H1 (cell line): ENCODE results near the gene DDX23. TPM values are rescaled to one million over a fixed set of nuclear protein-coding genes. Genes with fewer than 3 reads are reported as not detected.

Experiments
- CTCF ChIA-PET: fragments of 300-600 bp; sonication (Branson Sonifier 250); formaldehyde crosslinking; loops from one replicate; lab custom pipeline; 2021; ENCODE audit not compliant: partially characterized antibody; lab: Charles Lee
- POLR2A ChIA-PET: fragments of 300-600 bp; sonication (Branson Sonifier 250); formaldehyde crosslinking; loops from one replicate; lab custom pipeline; 2021; ENCODE audit warnings: inconsistent platforms; ENCODE audit not compliant: partially characterized antibody; lab: Charles Lee
- DNase-seq, 2 experiments: peaks; one replicate each; pipeline versions ENCODE4 v3.0.0 to v3.0.0-alpha.2; 2010 to 2022; ENCODE audit warnings: low spot score in 2 of 2, low read depth in 1 of 2, mixed read lengths in 1 of 2
- FAIRE-seq: peaks from 2 replicates; lab custom pipeline; 2011; peaks lifted over from hg19 to GRCh38; lab: Jason Lieb, UNC
- H2AFZ ChIP-seq: 2 replicates; pipeline ENCODE4 v1.8.1; 2012; ENCODE audit warnings: low read length, inconsistent platforms
- H2AK5ac ChIP-seq: 2 replicates; pipeline ENCODE4 v1.6.1; 2013; ENCODE audit warnings: low read depth, low read length
- H2BK120ac ChIP-seq: replicated peaks from 2 replicates; pipeline ENCODE3; 2013; ENCODE audit warnings: low read depth, low read length, inconsistent platforms
- H2BK12ac ChIP-seq: 2 replicates; pipeline ENCODE4 v1.6.1; 2013; ENCODE audit warnings: low read depth, low read length
- H2BK15ac ChIP-seq: 2 replicates; pipeline ENCODE4 v1.6.1; 2013; ENCODE audit warnings: low read length
- H2BK20ac ChIP-seq: 2 replicates; pipeline ENCODE4 v1.6.1; 2013; ENCODE audit warnings: low read length
- H2BK5ac ChIP-seq: 2 replicates; pipeline ENCODE4 v1.6.1; 2013; ENCODE audit warnings: low read depth, low read length
- H3K14ac ChIP-seq: 2 replicates; pipeline ENCODE4 v1.6.1; 2013; ENCODE audit warnings: inconsistent platforms; ENCODE audit not compliant: insufficient read length
- H3K18ac ChIP-seq: 2 replicates; pipeline ENCODE4 v1.6.1; 2013; ENCODE audit warnings: low read length; ENCODE audit errors: extremely low read depth
- H3K23ac ChIP-seq: 2 replicates; pipeline ENCODE4 v1.6.1; 2013; ENCODE audit warnings: inconsistent platforms; ENCODE audit not compliant: insufficient read length
- H3K23me2 ChIP-seq: 2 replicates; pipeline ENCODE4 v1.6.1; 2013; ENCODE audit warnings: low read depth, low read length
- H3K27ac ChIP-seq: 2 replicates; pipeline ENCODE4 v1.6.1; 2011; ENCODE audit warnings: low read depth, low read length, inconsistent platforms
- H3K27me3 ChIP-seq, 4 experiments: replicated peaks in 1 of 4; 1 replicate in 1 of 4; 2 replicates in 3 of 4; pipeline versions ENCODE4 v1.6.1 to v1.8.1; 2011 to 2013; ENCODE audit warnings: low read length in 3 of 4, mild to moderate bottlenecking in 3 of 4, inconsistent platforms in 2 of 4, mixed read lengths in 2 of 4, moderate library complexity in 1 of 4; ENCODE audit not compliant: control insufficient read depth in 3 of 4, insufficient read depth in 3 of 4; ENCODE audit errors: extremely low read depth in 1 of 4
- H3K36me3 ChIP-seq, 4 experiments: 2 replicates each; pipeline versions ENCODE4 v1.6.1 to v1.8.1; 2011 to 2013; ENCODE audit warnings: mild to moderate bottlenecking in 4 of 4, low read length in 3 of 4, moderate library complexity in 2 of 4, control low read depth in 1 of 4, inconsistent platforms in 1 of 4; ENCODE audit not compliant: insufficient read depth in 4 of 4, control insufficient read depth in 2 of 4
- H3K4ac ChIP-seq: replicated peaks from 2 replicates; pipeline ENCODE3; 2013; ENCODE audit warnings: low read length, low read depth, mixed read lengths, inconsistent platforms; ENCODE audit not compliant: insufficient read length
- H3K4me1 ChIP-seq, 4 experiments: replicated peaks in 1 of 4; 1 replicate in 1 of 4; 2 replicates in 3 of 4; pipeline versions ENCODE4 v1.6.1 to v1.8.1; 2011 to 2013; ENCODE audit warnings: low read length in 3 of 4, inconsistent platforms in 2 of 4, mixed read lengths in 1 of 4; ENCODE audit not compliant: insufficient read depth in 4 of 4, control insufficient read depth in 3 of 4
- H3K4me2 ChIP-seq, 2 experiments: 2 replicates each; pipeline versions ENCODE4 v1.6.1 to v1.8.1; 2011 to 2013; ENCODE audit warnings: low read depth in 2 of 2, low read length in 2 of 2, control low read depth in 1 of 2, inconsistent platforms in 1 of 2, mild to moderate bottlenecking in 1 of 2; ENCODE audit not compliant: insufficient read depth in 1 of 2
- H3K4me3 ChIP-seq, 4 experiments: fragments of 200-600, 300-600 bp in 1 of 4; sonication (generic), shearing (Covaris generic), sonication (Bioruptor Twin) in 1 of 4; 2 replicates each; pipeline versions ENCODE4 v1.5.1 to v1.8.1; 2011 to 2016; ENCODE audit warnings: low read length in 4 of 4, low read depth in 3 of 4, control low read depth in 2 of 4, inconsistent platforms in 2 of 4, mild to moderate bottlenecking in 2 of 4, mixed read lengths in 1 of 4, moderate library complexity in 1 of 4; ENCODE audit not compliant: insufficient read depth in 2 of 4; ENCODE audit errors: extremely low read depth in 1 of 4
- H3K56ac ChIP-seq: replicated peaks from 2 replicates; pipeline ENCODE3; 2013; ENCODE audit warnings: low read depth, mild to moderate bottlenecking, mixed read lengths, low read length, inconsistent platforms; ENCODE audit not compliant: insufficient read length
- H3K79me1 ChIP-seq: 2 replicates; pipeline ENCODE4 v1.6.1; 2013; ENCODE audit warnings: low read depth, low read length, control low read depth
- H3K79me2 ChIP-seq, 2 experiments: 2 replicates each; pipeline versions ENCODE4 v1.6.1 to v1.8.1; 2012 to 2013; ENCODE audit warnings: low read length in 2 of 2, mild to moderate bottlenecking in 2 of 2, inconsistent platforms in 1 of 2; ENCODE audit not compliant: insufficient read depth in 2 of 2, control insufficient read depth in 1 of 2
- H3K9ac ChIP-seq, 4 experiments: replicated peaks in 1 of 4; 1 replicate in 1 of 4; 2 replicates in 3 of 4; pipeline versions ENCODE4 v1.6.1 to v1.8.1; 2011 to 2013; ENCODE audit warnings: low read depth in 3 of 4, low read length in 3 of 4, control low read depth in 2 of 4, mild to moderate bottlenecking in 2 of 4, moderate library complexity in 2 of 4, inconsistent platforms in 1 of 4; ENCODE audit errors: extremely low read depth in 1 of 4
- H3K9me3 ChIP-seq, 2 experiments: 2 replicates each; pipeline versions ENCODE4 v1.6.1 to v1.8.1; 2012 to 2013; ENCODE audit warnings: mild to moderate bottlenecking in 2 of 2, moderate library complexity in 2 of 2, control low read depth in 1 of 2, inconsistent platforms in 1 of 2, low read depth in 1 of 2, low read length in 1 of 2, mixed read lengths in 1 of 2; ENCODE audit not compliant: insufficient read depth in 2 of 2
- H4K20me1 ChIP-seq, 2 experiments: replicated peaks in 1 of 2; 2 replicates each; pipeline versions ENCODE3 to v1.8.1; 2011 to 2013; ENCODE audit warnings: inconsistent platforms in 2 of 2, low read length in 2 of 2, mild to moderate bottlenecking in 1 of 2; ENCODE audit not compliant: insufficient read depth in 2 of 2, control insufficient read depth in 1 of 2
- H4K5ac ChIP-seq: 2 replicates; pipeline ENCODE4 v1.6.1; 2013; ENCODE audit warnings: low read length, low read depth, mixed read lengths, inconsistent platforms; ENCODE audit not compliant: insufficient read length
- H4K8ac ChIP-seq: 2 replicates; pipeline ENCODE4 v1.8.0; 2013; ENCODE audit warnings: mild to moderate bottlenecking, moderate library complexity, low read length, inconsistent platforms; ENCODE audit not compliant: insufficient read depth; ENCODE audit errors: extremely low read depth
- H4K91ac ChIP-seq: replicated peaks from 2 replicates; pipeline ENCODE3; 2013; ENCODE audit warnings: low read length, mixed read lengths, inconsistent platforms; ENCODE audit not compliant: insufficient read length
- BRCA1 ChIP-seq: IDR thresholded peaks from 2 replicates; pipeline ENCODE4 v1.6.1; 2012; ENCODE audit warnings: low read depth, low read length, improper control_type of control experiment
- CHD2 ChIP-seq: IDR thresholded peaks from 2 replicates; pipeline ENCODE4 v1.6.1; 2012; ENCODE audit warnings: low read length, improper control_type of control experiment
- WGBS, 2 experiments: shearing (Covaris generic) in 1 of 2; methylation state at CpG; one replicate each; pipeline versions ENCODE4 v1.1.6 to v1.1.7; 2013 to 2015; ENCODE audit warnings: low lambda C conversion rate in 2 of 2, mixed read lengths in 2 of 2, inconsistent platforms in 1 of 2, low coverage in 1 of 2, missing lambda C conversion rate in 1 of 2; ENCODE audit not compliant: insufficient replicate concordance in 2 of 2, insufficient coverage in 1 of 2, insufficient read length in 1 of 2; ENCODE audit errors: extremely low coverage in 1 of 2, missing lambda C conversion rate in 1 of 2; 5-methylcytosine and 5-hydroxymethylcytosine counted together
- polyA plus RNA-seq, 7 experiments: library from polyadenylated mRNA; depleted of rRNA in 3 of 7; stranded (reverse) in 5 of 7; unstranded in 2 of 7; fragments of >200 nt in 5 of 7; fragments of 200-250 nt in 2 of 7; gene quantifications; 1 replicate in 5 of 7; 2 replicates in 1 of 7; 4 replicates in 1 of 7; pipeline versions ENCODE4 v1.2.1 to v1.2.3, GENCODE V29; 2011 to 2013; ENCODE audit warnings: missing spikeins in 2 of 7, mixed read lengths in 2 of 7
- total RNA-seq: library from RNA; stranded (reverse); fragmentation: NEBNext Ultra II Directional; extraction: Animal tissue kit (Norgen Biotek cat#: 25700); gene quantifications from 2 replicates; pipeline ENCODE4 v1.2.1, GENCODE V29; 2021

Gene DDX23
- total and polyA plus RNA-seq, 2 of the 8 experiments (the other 6 are each of a cell fraction or from before 2014, with no cell fraction given), result 43.5 to 107 TPM

GRCh38 chr12:48828293-48828692 lies 23.7 kb downstream of the DDX23 start:
- no peak overlapping the region for H3K4ac ChIP-seq
- FAIRE-seq (no peak), DNase-seq (no peak)
- H2BK12ac ChIP-seq, result no peak overlapping the region
- peaks cover 5 to 15% of the 10 kb centered on the region in 2 experiments for H4K20me1 ChIP-seq
- ChIA-PET CTCF (interaction anchor here (0.8 to 10.1 kb wide), 9 partner anchors 9 to 216 kb away, joined by 3 to 121 read pairs (median 4); partner anchors contain the start of genes CACNB3 and WNT1), POLR2A (interaction anchor here (1.2 to 8.3 kb wide), 8 partner anchors 10 to 222 kb away, joined by 4 to 48 read pairs (median 6); partner anchors contain the start of genes DDX23 and RND1)
- H3K56ac ChIP-seq, result no peak overlapping the region
- H3K79me1 ChIP-seq, result no peaks in the 10 kb centered on the region
- no peak overlapping the region; the same call in 1 of the 2 replicates for H4K8ac ChIP-seq
- H2AK5ac ChIP-seq, result no peak overlapping the region
- no peak overlapping the region for H3K4me3 ChIP-seq
- H2BK5ac ChIP-seq, result no peak overlapping the region; the same call in 1 of the 2 replicates
- no peak overlapping the region for H3K14ac ChIP-seq
- H3K9me3 ChIP-seq, result no peaks in the 10 kb centered on the region
- H3K27ac ChIP-seq, result no peak overlapping the region
- no peak overlapping the region for H3K23ac ChIP-seq
- no peak overlapping the region for H2BK15ac ChIP-seq
- 78% methylated on average over 2 of the region's 2 CpGs; no CpG with 5 or more reads in 1 of the 2 experiments for WGBS, 2 experiments
- H3K79me2 ChIP-seq, result no peaks in the 10 kb centered on the region
- no peaks in the 10 kb centered on the region for H3K27me3 ChIP-seq
- H3K4me2 ChIP-seq, result no peak overlapping the region
- H3K9ac ChIP-seq, result no peak overlapping the region
- peaks cover 36 to 59% (median 50%) of the 10 kb centered on the region in 4 experiments for H3K36me3 ChIP-seq
- no peak for TF ChIP-seq BRCA1
- no peak for TF ChIP-seq CHD2
- H3K18ac ChIP-seq, result no peak overlapping the region
- no peak overlapping the region for H2BK120ac ChIP-seq
- no peak overlapping the region for H2AFZ ChIP-seq
- H4K5ac ChIP-seq, result no peak overlapping the region
- H2BK20ac ChIP-seq, result no peak overlapping the region
- H3K23me2 ChIP-seq, result peaks cover 3% of the 10 kb centered on the region; the same call in 1 of the 2 replicates
- peaks cover 0 to 4% (median 0%) of the 10 kb centered on the region in 4 experiments; a peak in 1 of 7 replicates for H3K4me1 ChIP-seq
- H4K91ac ChIP-seq, result no peak overlapping the region
